Measurements from ENCODE around the gene MAST2. TPM values are rescaled to one million over a fixed set of nuclear protein-coding genes. Genes with fewer than 3 reads are reported as not detected.

The MAST2 gene
- total RNA-seq, 2 donors from 2014 or later: 9.9 TPM

GRCh38 chr1:45892068-45892785 lies 88.8 kb downstream of the MAST2 start:
- H3K9me3 ChIP-seq: no peaks in the 10 kb centered on the region
- H3K27me3 ChIP-seq: no peaks in the 10 kb centered on the region
- peaks cover 13% of the 10 kb centered on the region for H3K4me1 ChIP-seq
- no peak overlapping the region for H3K4me3 ChIP-seq
- H3K36me3 ChIP-seq (replicated peaks in 1 of 2; ENCODE audit: insufficient read depth in 1 of 2, low read depth in 2 of 2): no peaks in the 10 kb centered on the region
- intact Hi-C loops (cut with DNase I): no loop called here
- H3K27ac ChIP-seq: peak overlapping the region; percentile 25 to 77 (median 64)
- DNase-seq (peak; percentile 22 to 67 (median 41)), ATAC-seq (peak; percentile 95)
- TF ChIP-seq POLR2A (IDR thresholded peaks at IDR 0.05) (no peak), CTCF (IDR thresholded peaks at IDR 0.05) (no peak)
- WGBS, 2 donors: 13 to 17% methylated on average over 6 of the region's 6 CpGs

GRCh38 chr1:45894331-45894730 lies 90.9 kb downstream of the MAST2 start:
- intact Hi-C loops (cut with DNase I): no loop called here
- Histone ChIP-seq H3K4me1 (peaks cover 13% of the 10 kb centered on the region), H3K27me3 (no peaks in the 10 kb centered on the region), H3K9me3 (no peaks in the 10 kb centered on the region), H3K36me3 (replicated peaks in 1 of 2; ENCODE audit: insufficient read depth in 1 of 2, low read depth in 2 of 2) (no peaks in the 10 kb centered on the region), H3K27ac (no peak overlapping the region), H3K4me3 (no peak overlapping the region)
- TF ChIP-seq CTCF (IDR thresholded peaks at IDR 0.05): no peak
- no peak for TF ChIP-seq POLR2A (IDR thresholded peaks at IDR 0.05)
- no peak for DNase-seq
- WGBS, 2 donors: 64 to 66% methylated on average over 4 of the region's 4 CpGs
- ATAC-seq: no peak

- H3K27me3 ChIP-seq: no peaks in the 10 kb centered on the region
- DNase-seq: no peak
- no peak overlapping the region for H3K27ac ChIP-seq
- TF ChIP-seq POLR2A (IDR thresholded peaks at IDR 0.05): no peak
- TF ChIP-seq CTCF (IDR thresholded peaks at IDR 0.05): no peak
- intact Hi-C loops (cut with DNase I): no loop called here
- no peaks in the 10 kb centered on the region for H3K36me3 ChIP-seq (replicated peaks in 1 of 2; ENCODE audit: insufficient read depth in 1 of 2, low read depth in 2 of 2)
- no peak for ATAC-seq
- H3K4me1 ChIP-seq: peaks cover 13% of the 10 kb centered on the region
- no peaks in the 10 kb centered on the region for H3K9me3 ChIP-seq
- no peak overlapping the region for H3K4me3 ChIP-seq
These were observed 91.5 kb downstream of the MAST2 start for GRCh38 chr1:45894921-45895320.

GRCh38 chr1:45895406-45895805 lies 92.0 kb downstream of the MAST2 start:
- Histone ChIP-seq H3K4me3 (no peak overlapping the region), H3K4me1 (peaks cover 13% of the 10 kb centered on the region), H3K9me3 (no peaks in the 10 kb centered on the region), H3K36me3 (replicated peaks in 1 of 2; ENCODE audit: insufficient read depth in 1 of 2, low read depth in 2 of 2) (no peaks in the 10 kb centered on the region), H3K27me3 (no peaks in the 10 kb centered on the region), H3K27ac (no peak overlapping the region)
- WGBS, 2 donors: 85 to 98% methylated on average over 2 of the region's 2 CpGs
- no peak for TF ChIP-seq CTCF (IDR thresholded peaks at IDR 0.05)
- TF ChIP-seq POLR2A (IDR thresholded peaks at IDR 0.05): no peak
- intact Hi-C loops (cut with DNase I): no loop called here
- DNase-seq (no peak), ATAC-seq (no peak)

- Histone ChIP-seq H3K4me1 (no peaks in the 10 kb centered on the region), H3K27ac (no peak overlapping the region), H3K9me3 (no peaks in the 10 kb centered on the region), H3K27me3 (no peaks in the 10 kb centered on the region), H3K4me3 (no peak overlapping the region), H3K36me3 (replicated peaks in 1 of 2; ENCODE audit: insufficient read depth in 1 of 2, low read depth in 2 of 2) (no peaks in the 10 kb centered on the region)
- TF ChIP-seq CTCF (IDR thresholded peaks at IDR 0.05) (no peak), POLR2A (IDR thresholded peaks at IDR 0.05) (no peak)
- DNase-seq (no peak), ATAC-seq (no peak)
- intact Hi-C loops (cut with DNase I): no loop called here
- WGBS, 2 donors: 85 to 90% methylated on average over 2 of the region's 2 CpGs
These were observed 103.5 kb downstream of the MAST2 start for GRCh38 chr1:45906883-45907282.
